Upper lobe of right lung (tissue), 1 donor: ENCODE measurements around the gene DIPK1B. TPM values are rescaled to one million over a fixed set of nuclear protein-coding genes. Genes with fewer than 3 reads are reported as not detected.

Experiments used
- ATAC-seq: fragments of 200-7000 bp; cut with Tn5 transposase; one replicate; pipeline ENCODE4 v1.9.1; 2020; ENCODE audit warnings: mild to moderate bottlenecking, moderate library complexity
- DNase-seq: peaks from one replicate; pipeline ENCODE4 v3.0.0-alpha.2; 2020
- H3K27ac ChIP-seq: fragments of 200-600 bp; one replicate; pipeline ENCODE4 v1.8.0; 2022
- H3K27me3 ChIP-seq: fragments of 200-600 bp; one replicate; pipeline ENCODE4 v1.8.0; 2022; ENCODE audit warnings: mild to moderate bottlenecking
- H3K36me3 ChIP-seq: fragments of 200-600 bp; one replicate; pipeline ENCODE4 v1.8.0; 2022
- H3K4me1 ChIP-seq: fragments of 200-600 bp; one replicate; pipeline ENCODE4 v1.8.0; 2022
- H3K4me3 ChIP-seq: fragments of 200-600 bp; one replicate; pipeline ENCODE4 v1.8.0; 2022; ENCODE audit warnings: mild to moderate bottlenecking
- H3K9me3 ChIP-seq: fragments of 200-600 bp; one replicate; pipeline ENCODE4 v1.8.0; 2022
- intact Hi-C: fragments of 100-400 bp; cut with DNase I; formaldehyde crosslinking; loops from one replicate; pipeline ENCODE4 v1.11.0; 2022
- total RNA-seq: library from RNA; stranded (reverse); fragmentation: NEBNext Ultra II Directional; extraction: Animal tissue kit (Norgen Biotek cat#: 25700); gene quantifications from one replicate; pipeline ENCODE4 v1.2.1, GENCODE V29; 2021
- TF ChIP-seq, protein P1 (sequence below): fragments of 200-600 bp; IDR thresholded peaks from one replicate; pipeline ENCODE4 v1.8.0; 2022; ENCODE audit warnings: antibody characterized with exemption
- donor health status: DM: no; HTN: yes; CAD: no; lungs with severe emphysema.

The DIPK1B gene
- total RNA-seq, 1 donor from 2014 or later, result 17.7 TPM

DNA sequence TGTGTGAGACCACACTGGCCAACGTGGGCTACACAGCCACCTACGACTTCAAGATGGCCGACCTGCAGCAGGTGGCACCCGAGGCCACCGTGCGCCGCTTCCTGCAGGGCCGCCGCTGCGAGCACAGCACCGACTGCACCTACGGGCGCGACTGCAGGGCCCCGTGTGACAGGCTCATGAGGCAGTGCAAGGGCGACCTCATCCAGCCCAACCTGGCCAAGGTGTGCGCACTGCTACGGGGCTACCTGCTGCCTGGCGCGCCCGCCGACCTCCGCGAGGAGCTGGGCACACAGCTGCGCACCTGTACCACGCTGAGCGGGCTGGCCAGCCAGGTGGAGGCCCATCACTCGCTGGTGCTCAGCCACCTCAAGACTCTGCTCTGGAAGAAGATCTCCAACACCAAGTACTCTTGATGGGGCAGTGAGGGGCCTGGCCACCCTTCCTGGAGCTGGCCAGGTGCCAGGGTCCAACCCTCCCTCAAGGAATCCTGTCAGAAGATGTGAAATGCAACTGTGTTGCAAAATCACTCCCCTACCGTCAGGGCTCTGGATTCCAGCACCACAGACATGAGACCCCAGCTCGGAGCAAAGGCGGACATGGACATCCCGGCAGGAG, 11.1 kb downstream of the DIPK1B start:
- Histone ChIP-seq H3K4me1 (peaks cover 55% of the 10 kb centered on the region), H3K9me3 (no peaks in the 10 kb centered on the region), H3K27ac (no peak overlapping the region), H3K27me3 (no peaks in the 10 kb centered on the region), H3K36me3 (peaks cover 55% of the 10 kb centered on the region), H3K4me3 (no peak overlapping the region)
- intact Hi-C loops, result no loop called here
- TF ChIP-seq, protein P1, sequence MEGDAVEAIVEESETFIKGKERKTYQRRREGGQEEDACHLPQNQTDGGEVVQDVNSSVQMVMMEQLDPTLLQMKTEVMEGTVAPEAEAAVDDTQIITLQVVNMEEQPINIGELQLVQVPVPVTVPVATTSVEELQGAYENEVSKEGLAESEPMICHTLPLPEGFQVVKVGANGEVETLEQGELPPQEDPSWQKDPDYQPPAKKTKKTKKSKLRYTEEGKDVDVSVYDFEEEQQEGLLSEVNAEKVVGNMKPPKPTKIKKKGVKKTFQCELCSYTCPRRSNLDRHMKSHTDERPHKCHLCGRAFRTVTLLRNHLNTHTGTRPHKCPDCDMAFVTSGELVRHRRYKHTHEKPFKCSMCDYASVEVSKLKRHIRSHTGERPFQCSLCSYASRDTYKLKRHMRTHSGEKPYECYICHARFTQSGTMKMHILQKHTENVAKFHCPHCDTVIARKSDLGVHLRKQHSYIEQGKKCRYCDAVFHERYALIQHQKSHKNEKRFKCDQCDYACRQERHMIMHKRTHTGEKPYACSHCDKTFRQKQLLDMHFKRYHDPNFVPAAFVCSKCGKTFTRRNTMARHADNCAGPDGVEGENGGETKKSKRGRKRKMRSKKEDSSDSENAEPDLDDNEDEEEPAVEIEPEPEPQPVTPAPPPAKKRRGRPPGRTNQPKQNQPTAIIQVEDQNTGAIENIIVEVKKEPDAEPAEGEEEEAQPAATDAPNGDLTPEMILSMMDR, result no peak
- no peak for DNase-seq
- ATAC-seq, result no peak

DNA sequence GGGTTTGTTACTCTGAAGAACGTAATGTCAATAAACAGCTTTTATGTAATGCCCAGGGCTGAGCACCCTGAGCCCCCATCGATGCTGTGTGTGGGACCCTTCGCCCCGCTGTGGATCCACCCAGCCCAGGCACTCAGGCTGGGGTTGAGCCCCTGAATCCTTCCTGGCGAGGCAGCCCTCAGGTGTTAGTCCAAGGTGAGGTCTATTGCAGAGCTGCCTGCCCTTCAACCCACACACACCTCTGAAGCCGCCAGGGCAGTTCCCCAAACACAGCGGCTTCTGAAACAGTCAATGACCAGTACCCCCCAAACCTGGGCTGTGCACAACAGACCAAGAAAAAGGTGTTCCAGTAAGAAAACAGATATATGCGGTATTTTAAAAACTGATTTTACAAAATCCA, 11.6 kb downstream of the DIPK1B start:
- TF ChIP-seq, protein P1, result no peak
- no peak for DNase-seq
- intact Hi-C loops, result no loop called here
- Histone ChIP-seq H3K36me3 (peaks cover 55% of the 10 kb centered on the region), H3K27me3 (no peaks in the 10 kb centered on the region), H3K27ac (no peak overlapping the region), H3K4me3 (no peak overlapping the region), H3K4me1 (peaks cover 55% of the 10 kb centered on the region), H3K9me3 (no peaks in the 10 kb centered on the region)
- ATAC-seq, result no peak

- TF ChIP-seq, protein P1, result no peak
- Histone ChIP-seq H3K4me3 (no peak overlapping the region), H3K9me3 (no peaks in the 10 kb centered on the region), H3K4me1 (peaks cover 48% of the 10 kb centered on the region), H3K27me3 (no peaks in the 10 kb centered on the region), H3K36me3 (peaks cover 55% of the 10 kb centered on the region), H3K27ac (no peak overlapping the region)
- no peak for DNase-seq
- intact Hi-C loops, result no loop called here
- no peak for ATAC-seq
Observed at GRCh38 chr9:136724772-136725171, 12.4 kb downstream of the DIPK1B start.

- ATAC-seq (no peak), DNase-seq (no peak)
- Histone ChIP-seq H3K36me3 (peaks cover 55% of the 10 kb centered on the region), H3K4me3 (peak overlapping the region; percentile 83), H3K27ac (no peak overlapping the region), H3K4me1 (peaks cover 48% of the 10 kb centered on the region), H3K9me3 (no peaks in the 10 kb centered on the region), H3K27me3 (no peaks in the 10 kb centered on the region)
- TF ChIP-seq, protein P1, result no peak
- intact Hi-C loops, result no loop called here
Observed at GRCh38 chr9:136725612-136726011, 13.2 kb downstream of the DIPK1B start.

DNA sequence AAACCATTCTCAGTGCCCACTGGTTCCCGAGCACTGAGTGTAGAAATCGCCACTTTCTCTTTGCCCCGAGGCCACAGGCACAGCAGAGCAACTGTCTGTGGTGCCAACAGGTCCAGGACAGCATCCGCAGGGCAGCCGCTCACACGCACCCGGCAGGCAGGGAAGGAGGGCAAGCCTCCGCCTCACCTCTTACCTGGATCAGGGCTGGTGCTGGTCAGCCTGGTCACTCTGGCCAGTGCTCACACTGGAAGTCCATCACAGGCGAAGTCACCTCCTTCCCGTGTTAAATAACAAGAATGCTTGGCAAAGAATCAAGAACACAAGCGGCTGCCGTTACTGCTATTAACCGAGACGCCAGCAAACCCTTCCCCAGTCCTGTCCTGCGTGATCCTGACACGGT, 13.7 kb downstream of the DIPK1B start:
- Histone ChIP-seq H3K4me1 (peaks cover 48% of the 10 kb centered on the region), H3K27ac (no peak overlapping the region), H3K36me3 (peaks cover 55% of the 10 kb centered on the region), H3K9me3 (no peaks in the 10 kb centered on the region), H3K27me3 (no peaks in the 10 kb centered on the region), H3K4me3 (peak overlapping the region; percentile 83)
- TF ChIP-seq, protein P1, result no peak
- intact Hi-C loops, result no loop called here
- no peak for DNase-seq
- ATAC-seq, result no peak
